Posterior vena cava (tissue), 2 donors: ENCODE measurements around the gene BCL2L15. TPM values are rescaled to one million over a fixed set of nuclear protein-coding genes. Genes with fewer than 3 reads are reported as not detected.
"Not testable (repeated sequence)": the region's sequence is repeated elsewhere in the genome, so short reads cannot be mapped to it uniquely, and the experiment has no call there.

Experiments
- DNase-seq: peaks from one replicate; pipeline ENCODE4 v3.0.0-alpha.2; 2020; ENCODE audit warnings: low spot score
- intact Hi-C, 2 donors: fragments of 100-400 bp; cut with DNase I; formaldehyde crosslinking; loops; one replicate each; pipeline versions ENCODE4 v1.14.1 to v1.14.2; 2022 to 2023
- total RNA-seq, 2 donors: library from RNA; stranded (reverse); fragmentation: NEBNext Ultra II Directional; extraction: Animal tissue kit (Norgen Biotek cat#: 25700); gene quantifications; one replicate each; pipeline ENCODE4 v1.2.1, GENCODE V29; 2021
- donor health status: DM: yes; HTN: yes; CAD: no.
- donor health status: DM: yes; HTN: yes; CAD: no.

Gene BCL2L15
- total RNA-seq, 2 donors from 2014 or later: 0.32 to 0.57 TPM

DNA sequence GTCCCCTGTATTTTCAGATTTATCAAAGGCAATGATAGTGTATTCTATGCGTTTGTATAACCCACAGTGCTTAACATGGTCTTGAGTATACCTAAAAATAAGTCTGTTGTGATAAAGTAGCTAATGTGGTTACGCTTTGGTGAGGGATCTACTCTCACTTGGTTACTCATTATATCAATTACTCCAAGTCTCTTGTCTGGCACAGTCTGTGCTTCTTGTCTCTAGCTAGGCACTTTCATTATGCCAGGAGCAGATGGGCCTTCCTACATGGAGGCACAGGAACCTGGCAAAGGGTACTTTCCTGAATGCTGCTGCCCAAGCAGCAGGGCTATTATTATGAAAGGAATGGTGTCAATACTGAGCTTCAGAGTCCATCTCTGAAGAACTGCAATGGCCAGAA, 11.7 kb downstream of the BCL2L15 start:
- intact Hi-C loops: no loop called here
- DNase-seq: no peak

DNA sequence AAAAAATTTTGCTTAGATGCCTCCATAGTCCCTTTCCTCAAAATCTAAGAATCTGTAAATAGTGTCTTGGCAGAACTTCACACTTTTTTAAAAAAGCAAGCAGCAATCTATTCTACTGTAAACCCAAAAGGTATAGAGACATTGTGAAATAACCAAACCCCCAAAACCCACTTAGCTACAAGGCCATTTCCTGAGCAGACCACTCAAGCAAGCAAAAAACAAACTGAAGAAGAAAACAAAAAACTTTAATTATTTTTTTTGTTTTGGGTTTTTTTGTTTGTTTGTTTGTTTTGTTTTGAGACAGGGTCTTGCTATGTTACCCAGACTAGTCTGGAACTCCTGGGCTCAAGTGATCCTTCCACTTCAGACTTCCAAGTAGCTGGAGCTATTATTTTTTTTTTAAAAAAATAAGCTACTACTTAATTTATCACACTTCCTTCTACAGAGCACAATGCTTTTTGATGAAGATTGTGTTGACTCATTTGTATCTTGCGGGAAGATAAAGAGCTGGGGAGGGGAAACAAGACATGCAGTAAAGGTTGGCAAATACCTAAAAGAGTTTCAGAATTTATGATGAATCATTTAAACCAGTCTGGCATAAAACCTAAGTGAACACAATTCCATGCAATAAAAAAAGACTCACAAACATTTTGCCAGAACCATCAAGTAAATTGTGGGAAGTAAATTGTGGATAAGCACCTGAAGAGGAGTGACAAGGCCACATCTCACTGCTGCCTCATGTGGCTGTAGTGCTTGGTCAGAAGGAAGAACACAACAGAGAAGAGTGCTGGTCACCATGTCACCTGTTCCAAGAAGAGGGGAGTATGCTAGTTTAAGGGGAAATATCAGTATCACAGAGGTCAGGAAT, 13.1 kb downstream of the BCL2L15 start:
- intact Hi-C loops: no loop called here
- DNase-seq: no peak

GRCh38 chr1:113872219-113872935, 15.0 kb downstream of the BCL2L15 start:
- intact Hi-C loops: no loop called here
- no peak for DNase-seq

GRCh38 chr1:113871597-113872113, 15.7 kb downstream of the BCL2L15 start, which contains the start of gene PTPN22:
TSS of gene PTPN22 (minus strand) at chr1:113871712.
- intact Hi-C loops: no loop called here
- DNase-seq: peak; percentile 84

GRCh38 chr1:113870778-113871177, 16.6 kb downstream of the BCL2L15 start:
- intact Hi-C loops: no loop called here
- DNase-seq: no peak

- DNase-seq: no peak
- intact Hi-C loops: no loop called here
Measured at GRCh38 chr1:113868387-113869083, 18.8 kb downstream of the BCL2L15 start.

- intact Hi-C loops: no loop called here
- no peak for DNase-seq
Measured at GRCh38 chr1:113861641-113862040, 25.7 kb downstream of the BCL2L15 start.

- no peak for DNase-seq
- intact Hi-C loops: no loop called here
Measured at GRCh38 chr1:113860891-113861290, 26.5 kb downstream of the BCL2L15 start.

GRCh38 chr1:113859478-113860175, 27.8 kb downstream of the BCL2L15 start:
- intact Hi-C loops: no loop called here
- DNase-seq: no peak

GRCh38 chr1:113858982-113859381, 28.4 kb downstream of the BCL2L15 start:
- intact Hi-C loops: no loop called here
- DNase-seq: no peak

DNA sequence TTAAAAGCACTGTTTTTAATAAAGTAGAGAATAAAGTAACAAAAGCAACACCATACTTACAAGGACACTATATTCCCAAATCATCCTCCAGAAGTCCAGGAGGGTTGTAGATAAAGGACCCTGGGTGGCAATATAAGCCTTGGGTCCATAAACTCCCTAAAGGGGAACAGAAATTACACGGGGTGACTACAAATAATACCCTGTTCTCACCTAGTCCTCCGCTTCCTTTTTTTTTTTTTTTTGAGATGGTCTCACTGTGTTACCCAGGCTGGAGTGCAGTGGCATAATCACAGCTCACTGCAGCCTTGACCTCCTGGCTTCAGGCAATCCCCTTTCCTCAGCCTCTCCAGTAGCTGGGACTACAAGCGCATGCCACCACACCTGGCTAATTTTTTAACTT, 29.0 kb downstream of the BCL2L15 start:
- intact Hi-C loops: no loop called here
- DNase-seq: no peak

GRCh38 chr1:113857776-113858175, 29.6 kb downstream of the BCL2L15 start:
- intact Hi-C loops: no loop called here
- DNase-seq: no peak

- no peak for DNase-seq
Measured at GRCh38 chr1:113856401-113856790, 31.0 kb downstream of the BCL2L15 start.

DNA sequence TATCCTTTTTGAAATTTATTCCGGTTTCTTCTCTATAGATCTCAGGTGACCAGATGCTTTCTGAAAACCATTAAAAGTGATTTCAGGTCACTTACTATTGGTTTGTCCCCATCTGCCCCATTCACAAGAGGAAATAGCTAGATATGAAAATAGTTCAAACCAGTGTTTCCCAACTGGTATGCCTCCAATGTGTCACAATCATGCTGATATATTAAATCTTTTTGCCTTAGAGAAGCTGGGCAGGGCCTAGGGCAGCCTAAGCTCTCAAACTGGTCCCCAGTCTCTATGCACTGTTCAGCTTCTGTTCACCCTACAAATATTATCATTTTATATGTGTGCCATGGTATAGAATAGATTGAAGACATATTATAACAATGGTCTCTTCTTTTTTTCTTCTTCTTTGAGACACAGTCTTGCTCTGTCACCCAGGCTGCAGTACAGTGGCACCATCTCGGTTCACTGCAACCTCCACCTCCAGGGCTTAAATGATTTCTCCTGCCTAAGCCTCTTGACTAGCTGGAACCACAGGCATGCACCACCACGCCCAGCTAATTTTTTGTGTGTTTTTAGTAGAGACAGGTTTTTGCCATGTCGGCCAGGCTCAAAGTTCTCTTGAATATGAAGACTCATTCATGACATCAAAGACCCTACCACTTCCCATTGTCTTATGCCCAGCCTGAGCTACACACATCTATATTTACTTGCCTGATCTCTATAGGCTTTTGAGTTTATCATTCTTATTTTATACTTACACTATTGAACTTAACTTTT, 31.6 kb downstream of the BCL2L15 start:
- no peak for DNase-seq
- intact Hi-C loops: no loop called here

More at GRCh38 chr1:113856401-113856790, 31.0 kb downstream of the BCL2L15 start:
- intact Hi-C loops: no loop called here

- no peak for DNase-seq
- intact Hi-C loops: no loop called here
Measured at GRCh38 chr1:113854234-113854633, 33.1 kb downstream of the BCL2L15 start.

DNA sequence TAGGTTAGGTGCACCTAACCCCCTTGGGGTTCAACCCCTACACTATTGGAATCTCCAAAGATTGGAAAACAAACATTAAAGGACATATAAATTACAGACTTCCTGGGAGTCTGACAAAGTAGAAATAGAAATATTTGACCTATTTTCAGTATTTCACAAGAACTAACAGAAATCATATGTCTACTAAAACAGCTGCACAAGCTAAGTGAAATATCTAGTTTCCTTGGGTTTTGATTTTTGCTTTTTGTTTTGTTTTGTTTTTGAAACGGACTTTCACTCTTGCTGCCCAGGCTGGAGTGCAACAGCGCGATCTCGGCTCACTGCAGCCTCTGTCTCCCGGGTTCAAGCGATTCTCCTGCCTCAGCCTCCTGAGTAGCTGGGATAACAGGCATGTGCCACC, 34.7 kb downstream of the BCL2L15 start:
- intact Hi-C loops, DNase-seq: not testable (repeated sequence)

GRCh38 chr1:113850127-113850796, 37.1 kb downstream of the BCL2L15 start:
- intact Hi-C loops: no loop called here
- no peak for DNase-seq

DNA sequence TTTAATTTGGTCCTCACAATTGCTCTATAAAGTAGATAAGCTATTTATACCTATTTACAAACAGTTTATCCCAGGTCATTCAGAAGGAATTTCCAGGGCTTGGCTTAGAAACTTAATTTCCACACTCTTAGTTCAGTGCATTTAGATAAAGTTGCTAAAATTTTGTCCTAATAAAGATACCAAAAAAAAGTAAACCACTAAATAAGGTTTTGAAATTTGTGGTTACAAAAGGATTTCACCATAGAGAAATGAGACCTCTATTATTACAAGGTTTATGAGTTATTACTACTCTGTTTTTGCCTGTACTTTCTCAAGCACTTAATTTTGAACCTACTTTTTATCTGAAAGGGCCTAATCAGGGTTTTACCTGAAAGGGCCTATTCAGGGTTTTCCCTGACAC, 38.3 kb downstream of the BCL2L15 start:
- no peak for DNase-seq
- intact Hi-C loops: no loop called here
